OCI-LY3 (cell line): ENCODE measurements around the gene HECW1.

Experiments
- H2AFZ ChIP-seq: fragments of 200-600, 300-600 bp; shearing (Covaris generic); 2 replicates; pipeline ENCODE4 v1.6.0; 2014; ENCODE audit warnings: antibody characterized with exemption, low read depth, low read length
- H3K27ac ChIP-seq: fragments of 200-600, 300-600 bp; sonication (generic); 2 replicates; pipeline ENCODE4 v1.5.1; 2014; ENCODE audit warnings: mild to moderate bottlenecking, low read length, moderate library complexity, mixed read lengths
- H3K27me3 ChIP-seq: fragments of 200-600, 300-600 bp; sonication (generic); 2 replicates; pipeline ENCODE4 v1.6.1; 2014; ENCODE audit warnings: low read depth, low read length, mixed read lengths
- H3K36me3 ChIP-seq: fragments of 200-600, 300-600 bp; sonication (generic); replicated peaks from 2 replicates; pipeline ENCODE3; 2014; ENCODE audit warnings: low read depth, low read length, mixed read lengths
- H3K4me1 ChIP-seq: fragments of 300-600, 200-600 bp; sonication (generic); 2 replicates; pipeline ENCODE4 v1.6.1; 2014; ENCODE audit warnings: low read length, mixed read lengths
- H3K4me2 ChIP-seq: fragments of 200-600, 300-600 bp; sonication (generic); 2 replicates; pipeline ENCODE4 v1.6.1; 2014; ENCODE audit warnings: low read length, mixed read lengths
- H3K4me3 ChIP-seq: fragments of 300-600, 200-600 bp; sonication (generic); 2 replicates; pipeline ENCODE4 v1.5.1; 2014; ENCODE audit warnings: antibody characterized with exemption, mild to moderate bottlenecking, low read length, moderate library complexity
- H3K79me2 ChIP-seq: fragments of 300-600, 200-600 bp; shearing (Covaris generic); 2 replicates; pipeline ENCODE4 v1.6.1; 2014; ENCODE audit warnings: mild to moderate bottlenecking, low read length, mixed read lengths
- H3K9ac ChIP-seq: fragments of 300-600, 200-600 bp; shearing (Covaris generic); 2 replicates; pipeline ENCODE4 v1.6.0; 2014; ENCODE audit warnings: mild to moderate bottlenecking, low read length, moderate library complexity
- H3K9me3 ChIP-seq: fragments of 200-600, 300-600 bp; shearing (Covaris generic); 2 replicates; pipeline ENCODE4 v1.6.1; 2014; ENCODE audit warnings: low read length, mixed read lengths; ENCODE audit not compliant: insufficient read depth
- H4K20me1 ChIP-seq: fragments of 200-600, 300-600 bp; sonication (generic); 2 replicates; pipeline ENCODE4 v1.6.1; 2016; ENCODE audit warnings: low read length, mixed read lengths; ENCODE audit not compliant: insufficient read depth
- CTCF ChIP-seq: fragments of 200-600, 300-600 bp; sonication (generic); IDR thresholded peaks from 2 replicates; pipeline ENCODE4 v1.5.1; 2014; ENCODE audit warnings: antibody characterized with exemption, low read length, low read depth
- EZH2phosphoT487 ChIP-seq: fragments of 200-600 bp; shearing (Covaris generic); IDR thresholded peaks from 2 replicates; pipeline ENCODE4 v1.6.1; 2018; ENCODE audit warnings: antibody characterized with exemption, mixed run types, low read depth

The HECW1 gene

GRCh38 chr7:43511769-43512515, 399.5 kb downstream of the HECW1 start:
- H3K4me3 ChIP-seq, result no peak overlapping the region
- no peak for TF ChIP-seq CTCF
- no peak for TF ChIP-seq EZH2phosphoT487
- no peaks in the 10 kb centered on the region for H3K36me3 ChIP-seq
- H3K4me1 ChIP-seq, result no peaks in the 10 kb centered on the region
- peaks cover 22% of the 10 kb centered on the region for H3K27me3 ChIP-seq
- H3K9ac ChIP-seq, result no peak overlapping the region
- H4K20me1 ChIP-seq, result no peaks in the 10 kb centered on the region
- H2AFZ ChIP-seq, result no peak overlapping the region
- no peak overlapping the region for H3K27ac ChIP-seq
- no peaks in the 10 kb centered on the region for H3K79me2 ChIP-seq
- H3K9me3 ChIP-seq, result no peaks in the 10 kb centered on the region
- H3K4me2 ChIP-seq, result no peak overlapping the region

GRCh38 chr7:43513251-43513650, 400.8 kb downstream of the HECW1 start:
- Histone ChIP-seq H2AFZ (no peak overlapping the region), H3K9ac (no peak overlapping the region), H3K27me3 (peaks cover 22% of the 10 kb centered on the region), H3K4me3 (no peak overlapping the region), H3K4me2 (no peak overlapping the region), H3K9me3 (no peaks in the 10 kb centered on the region), H3K79me2 (no peaks in the 10 kb centered on the region), H3K36me3 (no peaks in the 10 kb centered on the region), H4K20me1 (no peaks in the 10 kb centered on the region), H3K27ac (no peak overlapping the region), H3K4me1 (no peaks in the 10 kb centered on the region)
- TF ChIP-seq EZH2phosphoT487, result no peak
- TF ChIP-seq CTCF, result no peak

- Histone ChIP-seq H3K9ac (no peak overlapping the region), H3K4me3 (no peak overlapping the region), H4K20me1 (no peaks in the 10 kb centered on the region), H2AFZ (no peak overlapping the region), H3K79me2 (no peaks in the 10 kb centered on the region), H3K27ac (no peak overlapping the region), H3K9me3 (no peaks in the 10 kb centered on the region), H3K4me2 (no peak overlapping the region), H3K27me3 (peaks cover 19% of the 10 kb centered on the region), H3K36me3 (no peaks in the 10 kb centered on the region), H3K4me1 (no peaks in the 10 kb centered on the region)
- TF ChIP-seq EZH2phosphoT487 (no peak), CTCF (no peak)
These were observed 404.3 kb downstream of the HECW1 start for GRCh38 chr7:43516581-43517342.

- H3K9me3 ChIP-seq, result no peaks in the 10 kb centered on the region
- H4K20me1 ChIP-seq, result no peaks in the 10 kb centered on the region
- H3K27me3 ChIP-seq, result peaks cover 15% of the 10 kb centered on the region
- no peaks in the 10 kb centered on the region for H3K4me1 ChIP-seq
- TF ChIP-seq EZH2phosphoT487 (no peak), CTCF (no peak)
- H3K79me2 ChIP-seq, result no peaks in the 10 kb centered on the region
- H3K4me2 ChIP-seq, result no peak overlapping the region
- no peaks in the 10 kb centered on the region for H3K36me3 ChIP-seq
- no peak overlapping the region for H3K9ac ChIP-seq
- H3K4me3 ChIP-seq, result no peak overlapping the region
- H3K27ac ChIP-seq, result no peak overlapping the region
- H2AFZ ChIP-seq, result no peak overlapping the region
These were observed 405.0 kb downstream of the HECW1 start for GRCh38 chr7:43517464-43517863.
